Breast epithelium (tissue), 3 donors: ENCODE data around the gene KRTCAP2.

Source experiments
- POLR2A ChIP-seq: fragments of 450-650 bp; IDR thresholded peaks from one replicate; pipeline ENCODE4 v1.6.1; 2016; ENCODE audit warnings: antibody characterized with exemption, mild to moderate bottlenecking, moderate library complexity
- POLR2AphosphoS5 ChIP-seq, 3 donors: sonication (generic); formaldehyde crosslinking; IDR thresholded peaks; one replicate each; pipeline ENCODE4 v1.6.1; 2017; ENCODE audit warnings: antibody characterized with exemption in 3 of 3

DNA sequence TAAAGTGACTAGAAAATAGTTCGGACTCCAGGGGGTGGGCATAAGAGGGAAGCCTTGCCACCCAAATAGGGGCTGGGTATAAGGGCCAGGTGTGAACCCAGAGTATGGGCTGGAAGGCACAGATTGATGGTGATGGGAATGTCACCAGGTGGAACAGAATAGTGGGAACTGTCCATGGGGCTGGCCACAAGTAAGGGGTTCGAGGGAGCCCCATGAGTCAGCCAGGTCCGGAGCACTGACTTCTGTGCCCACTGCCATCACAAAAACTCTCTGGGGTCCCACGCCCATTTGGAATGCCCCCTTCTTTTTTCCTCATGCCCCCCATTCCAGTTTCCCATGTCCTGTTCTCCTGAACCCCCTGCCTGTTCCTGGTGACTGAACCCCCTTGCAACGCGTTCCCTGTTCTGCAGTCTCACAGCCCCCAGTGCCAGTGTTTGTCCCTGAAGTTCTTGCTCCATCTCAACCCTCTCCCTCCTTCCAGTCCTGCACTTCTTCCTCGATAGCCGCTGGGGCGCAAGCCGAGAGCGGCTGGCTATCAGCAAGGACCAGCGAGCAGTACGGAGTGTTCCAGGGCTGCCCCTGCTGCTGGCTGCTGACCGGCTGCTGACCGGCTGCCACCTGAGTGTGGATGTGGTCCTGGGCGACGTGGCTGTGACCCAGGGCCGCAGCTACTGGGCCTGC, 8.4 kb upstream of the KRTCAP2 start:
- TF ChIP-seq POLR2A, result no peak
- no peak for TF ChIP-seq POLR2AphosphoS5 (IDR thresholded peaks at IDR 0.05)
